ENCODE data around the gene MTTP.
"Not testable (repeated sequence)": the region's sequence is repeated elsewhere in the genome, so short reads cannot be mapped to it uniquely, and the experiment has no call there.

The MTTP gene

GRCh38 chr4:99574530-99575324 lies at the start of gene MTTP:
Gene MTTP, plus strand, starts transcription at chr4:99574824. Its CDS starts 86 bp downstream, at chr4:99574910.
- DNase-seq = peak; percentile 42

GRCh38 chr4:99529228-99529627 lies 45.4 kb upstream of the MTTP start:
- peak; percentile 7 for DNase-seq

GRCh38 chr4:99529956-99530355 lies 44.7 kb upstream of the MTTP start:
- no peak for DNase-seq

- not testable (repeated sequence) for DNase-seq
Measured at GRCh38 chr4:99534699-99535098, 39.9 kb upstream of the MTTP start.

- no peak for DNase-seq
Measured at GRCh38 chr4:99536271-99536670, 38.4 kb upstream of the MTTP start.

- DNase-seq = no peak
Measured at GRCh38 chr4:99536848-99537247, 37.8 kb upstream of the MTTP start.

- no peak for DNase-seq
Measured at GRCh38 chr4:99537674-99538073, 37.0 kb upstream of the MTTP start.

GRCh38 chr4:99540277-99540939 lies 34.2 kb upstream of the MTTP start:
- no peak for DNase-seq

GRCh38 chr4:99552872-99553271 lies 21.8 kb upstream of the MTTP start:
- DNase-seq = no peak

GRCh38 chr4:99563310-99564186 lies 11.1 kb upstream of the MTTP start, which contains the start of gene TRMT10A:
Gene TRMT10A, minus strand, starts transcription at chr4:99564039. Its CDS starts 4,701 bp downstream, at chr4:99559338.
- peak; percentile 98 for DNase-seq

GRCh38 chr4:99564921-99565320 lies 9.7 kb upstream of the MTTP start:
- DNase-seq = no peak

GRCh38 chr4:99571883-99572282 lies 2.7 kb upstream of the MTTP start:
- DNase-seq = no peak

GRCh38 chr4:99572527-99573240 lies 1.9 kb upstream of the MTTP start:
- no peak for DNase-seq

GRCh38 chr4:99573735-99574368 lies 772 bp upstream of the MTTP start:
- no peak for DNase-seq

GRCh38 chr4:99578714-99579113 lies 4.1 kb downstream of the MTTP start:
- DNase-seq = no peak

- no peak for DNase-seq
Measured at GRCh38 chr4:99585516-99585915, 10.9 kb downstream of the MTTP start.

- no peak for DNase-seq
Measured at GRCh38 chr4:99586322-99586721, 11.7 kb downstream of the MTTP start.

GRCh38 chr4:99586797-99587196 lies 12.2 kb downstream of the MTTP start:
- no peak for DNase-seq

- DNase-seq = no peak
Measured at GRCh38 chr4:99587309-99587708, 12.7 kb downstream of the MTTP start.

- DNase-seq = no peak
Measured at GRCh38 chr4:99587803-99588202, 13.2 kb downstream of the MTTP start.

- no peak for DNase-seq
Measured at GRCh38 chr4:99591757-99592156, 17.1 kb downstream of the MTTP start.

Measured in suppressor macrophage treated with lipopolysaccharide for 4 hours (primary cell).